GM10266 (cell line): ENCODE measurements around the gene GNAI1.
"Not testable (repeated sequence)": the region's sequence is repeated elsewhere in the genome, so short reads cannot be mapped to it uniquely, and the experiment has no call there.

Experiments used
- DNase-seq: peaks from one replicate; pipeline ENCODE4 v3.0.0; 2012; ENCODE audit errors: extremely low spot score
- CTCF ChIP-seq: IDR thresholded peaks from 2 replicates; pipeline ENCODE4 v1.5.1; 2012; ENCODE audit warnings: mild to moderate bottlenecking, low read depth; ENCODE audit not compliant: control insufficient read depth, insufficient read depth; ENCODE audit errors: missing control alignments

GNAI1 gene

GRCh38 chr7:80150611-80151273 is 16.1 kb downstream of the GNAI1 start:
- no peak for TF ChIP-seq CTCF
- no peak for DNase-seq

GRCh38 chr7:80151274-80151665 is 16.6 kb downstream of the GNAI1 start:
- DNase-seq = no peak
- no peak for TF ChIP-seq CTCF

GRCh38 chr7:80153446-80153845 is 18.8 kb downstream of the GNAI1 start:
- no peak for DNase-seq
- TF ChIP-seq CTCF = no peak

GRCh38 chr7:80154656-80155333 is 20.2 kb downstream of the GNAI1 start:
- TF ChIP-seq CTCF = no peak
- no peak for DNase-seq

GRCh38 chr7:80155374-80155773 is 20.7 kb downstream of the GNAI1 start:
- no peak for TF ChIP-seq CTCF
- DNase-seq = no peak

GRCh38 chr7:80157770-80158169 is 23.1 kb downstream of the GNAI1 start:
- DNase-seq = not testable (repeated sequence)

GRCh38 chr7:80159802-80160201 is 25.2 kb downstream of the GNAI1 start:
- no peak for DNase-seq
- TF ChIP-seq CTCF = no peak
